T-cell (primary cell): ENCODE measurements around the gene OSBPL5. TPM values are rescaled to one million over a fixed set of nuclear protein-coding genes. Genes with fewer than 3 reads are reported as not detected.

Source experiments
- ATAC-seq, 4 experiments: fragments of 200-7000 bp in 3 of 4; fragments of 150-1000 bp in 1 of 4; cut with Tn5 transposase; replicated peaks in 1 of 4; 1 replicate in 3 of 4; 2 replicates in 1 of 4; pipeline ENCODE4 v1.10.0; 2021; ENCODE audit warnings: moderate library complexity in 3 of 4, mild to moderate bottlenecking in 2 of 4, moderate number of reproducible peaks in 1 of 4
- CTCF ChIA-PET, 2 donors: fragments of 300-600 bp; sonication (Branson Sonifier 250); formaldehyde crosslinking; loops; one replicate each; lab custom pipeline; 2022; ENCODE audit warnings: antibody characterized with exemption in 2 of 2; lab: Charles Lee
- POLR2A ChIA-PET, 2 donors: fragments of 300-600 bp; sonication (Branson Sonifier 250); formaldehyde crosslinking; loops; one replicate each; lab custom pipeline; 2022; ENCODE audit warnings: antibody characterized with exemption in 2 of 2; lab: Charles Lee
- DNase-seq, 35 experiments: peaks; one replicate each; pipeline versions ENCODE4 v3.0.0 to v3.0.0-alpha.2; 2013 to 2023
- H3K27ac ChIP-seq: one replicate; pipeline ENCODE4 v1.5.1; 2013; ENCODE audit warnings: low read length
- H3K27me3 ChIP-seq, 2 experiments: replicated peaks in 1 of 2; 1 replicate in 1 of 2; 2 replicates in 1 of 2; pipeline versions ENCODE4 v1.6.1 to v1.7.0; 2013; ENCODE audit warnings: low read length in 1 of 2, mixed read lengths in 1 of 2; ENCODE audit not compliant: control insufficient read depth in 2 of 2, insufficient read depth in 2 of 2; ENCODE audit errors: extremely low read depth in 1 of 2
- H3K36me3 ChIP-seq, 2 donors: 1 replicate in 1 of 2; 2 replicates in 1 of 2; pipeline versions ENCODE4 v1.6.1 to v1.7.0; 2013; ENCODE audit warnings: low read length in 1 of 2; ENCODE audit not compliant: control insufficient read depth in 2 of 2, insufficient read depth in 1 of 2; ENCODE audit errors: extremely low read depth in 1 of 2
- H3K4me1 ChIP-seq, 2 experiments: 1 replicate in 1 of 2; 2 replicates in 1 of 2; pipeline versions ENCODE4 v1.6.1 to v1.7.0; 2013; ENCODE audit warnings: low read length in 2 of 2, mixed read lengths in 1 of 2; ENCODE audit not compliant: insufficient read depth in 2 of 2, control insufficient read depth in 1 of 2; ENCODE audit errors: extremely low read depth in 1 of 2
- H3K4me3 ChIP-seq, 2 donors: 1 replicate in 1 of 2; 2 replicates in 1 of 2; pipeline versions ENCODE4 v1.5.1 to v1.7.0; 2013; ENCODE audit warnings: mild to moderate bottlenecking in 2 of 2, low read length in 1 of 2, moderate library complexity in 1 of 2; ENCODE audit not compliant: control insufficient read depth in 1 of 2; ENCODE audit errors: extremely low read depth in 1 of 2
- H3K9me3 ChIP-seq: 2 replicates; pipeline ENCODE4 v1.7.0; 2013
- H3K27ac Mint-ChIP-seq, 2 donors: one replicate each; pipeline ENCODE4 v1.8.0; 2020 to 2021; ENCODE audit warnings: mild to moderate bottlenecking in 2 of 2, mixed read lengths in 2 of 2
- H3K27me3 Mint-ChIP-seq, 2 donors: one replicate each; pipeline ENCODE4 v1.8.0; 2021 to 2022; ENCODE audit warnings: mixed read lengths in 2 of 2
- H3K36me3 Mint-ChIP-seq: one replicate; pipeline ENCODE4 v1.8.0; 2021; ENCODE audit warnings: mixed read lengths
- H3K4me1 Mint-ChIP-seq, 3 donors: one replicate each; pipeline ENCODE4 v1.8.0; 2020 to 2022; ENCODE audit warnings: mixed read lengths in 3 of 3, mild to moderate bottlenecking in 1 of 3
- H3K4me3 Mint-ChIP-seq, 3 donors: one replicate each; pipeline ENCODE4 v1.8.0; 2020 to 2022; ENCODE audit warnings: mild to moderate bottlenecking in 3 of 3, mixed read lengths in 3 of 3, moderate library complexity in 3 of 3
- H3K9me3 Mint-ChIP-seq, 3 donors: one replicate each; pipeline ENCODE4 v1.8.0; 2020 to 2022; ENCODE audit warnings: mixed read lengths in 3 of 3
- WGBS: methylation state at CpG from one replicate; pipeline ENCODE4 v1.1.5; 2013; ENCODE audit warnings: missing lambda C conversion rate; ENCODE audit not compliant: insufficient coverage; 5-methylcytosine and 5-hydroxymethylcytosine counted together
- total RNA-seq, 35 experiments: library from RNA in 6 of 35; stranded (reverse) in 6 of 35; fragments of 120-200 nt in 1 of 35; gene quantifications; one replicate each; pipeline versions ENCODE4 v1.2.1 to v1.2.4 and lab custom pipeline; 2013 to 2026

The OSBPL5 gene
- total RNA-seq, 5 donors from 2014 or later (not counting 1 experiment from before 2014, with no cell fraction given) = 11.2 to 41.5 (median 20.9) TPM

GRCh38 chr11:3128356-3129180, 36.5 kb downstream of the OSBPL5 start:
- no peaks in the 10 kb centered on the region for H3K4me1 Mint-ChIP-seq
- no peaks in the 10 kb centered on the region for H3K27me3 Mint-ChIP-seq
- H3K27me3 ChIP-seq = peaks cover 0 to under 1% of the 10 kb centered on the region in 2 experiments
- no peak overlapping the region for H3K27ac ChIP-seq
- no peaks in the 10 kb centered on the region for H3K9me3 Mint-ChIP-seq
- H3K4me3 Mint-ChIP-seq = no peak overlapping the region
- no peaks in the 10 kb centered on the region for H3K9me3 ChIP-seq
- H3K4me3 ChIP-seq = no peak overlapping the region
- 93% methylated on average over 13 of the region's 19 CpGs for WGBS
- CTCF ChIA-PET = no interaction called here
- peaks cover 0 to 17% of the 10 kb centered on the region in 2 experiments for H3K4me1 ChIP-seq
- POLR2A ChIA-PET = no interaction called here
- H3K36me3 ChIP-seq = peaks cover 0 to 7% of the 10 kb centered on the region in 2 donors
- H3K36me3 Mint-ChIP-seq = no peaks in the 10 kb centered on the region
- DNase-seq (no peak), ATAC-seq (no peak)
- no peak overlapping the region for H3K27ac Mint-ChIP-seq

DNA sequence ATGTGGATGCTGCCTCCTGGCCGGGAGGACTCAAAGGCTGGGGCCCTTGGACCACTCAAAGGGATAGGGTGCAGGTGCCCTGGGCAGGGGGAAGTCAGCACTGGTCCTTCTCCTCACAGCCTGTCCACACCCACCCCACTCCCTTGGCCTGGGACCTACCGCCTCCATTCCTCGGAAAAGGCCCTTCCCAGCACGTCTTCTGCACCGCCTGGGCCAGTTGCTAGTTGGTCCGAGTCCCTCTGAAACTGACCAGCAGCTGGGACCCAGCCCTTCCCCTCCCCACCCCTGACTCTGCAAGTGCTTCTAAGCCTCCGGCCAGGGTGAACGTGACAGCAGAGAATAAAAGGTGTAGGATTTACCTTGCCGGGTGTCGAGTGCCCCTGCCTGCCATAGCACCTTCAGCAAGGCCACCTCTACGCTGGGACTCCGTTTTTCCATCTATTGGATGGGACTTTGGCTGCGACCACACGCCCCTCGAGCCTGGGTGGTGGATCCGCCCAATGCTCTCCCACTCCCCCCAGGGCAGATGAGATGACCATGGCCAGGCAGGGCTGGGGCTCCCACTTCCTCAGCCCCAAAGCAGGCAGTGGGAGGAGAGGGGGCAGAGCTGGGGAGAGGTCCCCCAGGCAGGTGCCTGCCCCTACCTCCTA, 37.3 kb downstream of the OSBPL5 start:
- ChIA-PET POLR2A (no interaction called here), CTCF (no interaction called here)
- Mint-ChIP-seq H3K27ac (no peak overlapping the region), H3K27me3 (no peaks in the 10 kb centered on the region), H3K36me3 (no peaks in the 10 kb centered on the region), H3K4me1 (no peaks in the 10 kb centered on the region), H3K4me3 (no peak overlapping the region), H3K9me3 (no peaks in the 10 kb centered on the region)
- Histone ChIP-seq H3K27ac (no peak overlapping the region), H3K9me3 (no peaks in the 10 kb centered on the region), H3K4me3 (no peak overlapping the region), H3K4me1 (peaks cover 0 to 13% of the 10 kb centered on the region in 2 experiments), H3K36me3 (peaks cover 0 to 13% of the 10 kb centered on the region in 2 donors), H3K27me3 (peaks cover 0 to 4% of the 10 kb centered on the region in 2 experiments)
- DNase-seq (no peak), ATAC-seq (no peak)
- 81% methylated on average over 6 of the region's 16 CpGs for WGBS

DNA sequence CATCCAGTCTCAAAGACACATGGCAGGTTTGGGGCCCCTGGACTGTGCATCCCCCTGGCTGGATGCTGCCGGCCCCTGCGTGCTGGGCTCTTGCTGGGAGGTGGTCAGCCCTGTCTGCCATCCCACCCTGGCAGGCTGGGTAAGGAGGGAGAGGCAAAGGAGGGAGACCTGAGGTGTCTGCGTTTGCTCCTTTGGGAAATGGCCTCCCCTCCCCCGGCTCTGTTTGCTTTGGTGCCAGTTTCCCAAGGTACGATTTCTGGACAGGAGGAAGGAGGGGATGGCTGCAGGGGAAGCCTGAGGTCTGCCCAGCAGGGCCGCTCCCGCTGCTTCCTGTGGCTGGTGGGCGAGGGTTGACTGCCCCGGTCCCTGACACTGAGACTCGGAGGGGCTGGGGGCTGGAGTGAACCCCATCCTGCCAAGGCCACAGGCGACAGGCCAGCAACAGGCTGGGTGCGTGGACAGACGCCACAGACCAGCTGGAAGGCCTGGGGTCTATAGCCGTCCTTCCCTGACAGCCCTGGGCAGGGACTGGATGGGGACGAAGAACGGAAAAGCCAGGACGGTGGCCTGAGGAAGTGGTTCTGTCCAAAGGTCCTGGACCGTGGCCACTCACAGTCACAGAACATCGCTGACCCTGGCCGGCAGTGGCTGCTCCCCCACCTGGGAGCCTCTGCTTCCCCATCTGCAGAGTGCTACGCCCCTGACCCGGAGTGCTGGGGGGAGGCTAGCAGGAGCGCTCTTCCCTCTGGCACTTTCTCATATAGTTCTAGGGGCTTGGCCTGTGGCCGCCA, 38.0 kb downstream of the OSBPL5 start:
- Histone ChIP-seq H3K4me1 (peaks cover 0 to 13% of the 10 kb centered on the region in 2 experiments), H3K9me3 (no peaks in the 10 kb centered on the region), H3K4me3 (no peak overlapping the region), H3K36me3 (peaks cover under 1 to 14% of the 10 kb centered on the region in 2 donors), H3K27ac (no peak overlapping the region), H3K27me3 (peaks cover 0 to 4% of the 10 kb centered on the region in 2 experiments)
- Mint-ChIP-seq H3K27ac (no peak overlapping the region), H3K36me3 (no peaks in the 10 kb centered on the region), H3K27me3 (no peaks in the 10 kb centered on the region), H3K9me3 (no peaks in the 10 kb centered on the region), H3K4me3 (no peak overlapping the region), H3K4me1 (no peaks in the 10 kb centered on the region)
- POLR2A ChIA-PET = no interaction called here
- ATAC-seq (no peak), DNase-seq (no peak)
- CTCF ChIA-PET = no interaction called here
- 82% methylated on average over 21 of the region's 24 CpGs for WGBS

- H3K4me1 Mint-ChIP-seq = no peaks in the 10 kb centered on the region
- H3K9me3 Mint-ChIP-seq = no peaks in the 10 kb centered on the region
- Histone ChIP-seq H3K27ac (no peak overlapping the region), H3K4me1 (peaks cover 0 to 13% of the 10 kb centered on the region in 2 experiments), H3K4me3 (no peak overlapping the region), H3K36me3 (peaks cover 7 to 14% of the 10 kb centered on the region in 2 donors), H3K9me3 (no peaks in the 10 kb centered on the region), H3K27me3 (peaks cover 0 to 4% of the 10 kb centered on the region in 2 experiments)
- H3K27me3 Mint-ChIP-seq = no peaks in the 10 kb centered on the region
- POLR2A ChIA-PET = no interaction called here
- ATAC-seq (no peak), DNase-seq (peak in 1 of 35 experiments; percentile 5)
- 83% methylated on average over 18 of the region's 21 CpGs for WGBS
- CTCF ChIA-PET = no interaction called here
- no peaks in the 10 kb centered on the region for H3K36me3 Mint-ChIP-seq
- no peak overlapping the region for H3K27ac Mint-ChIP-seq
- no peak overlapping the region for H3K4me3 Mint-ChIP-seq
Observed at GRCh38 chr11:3126207-3126865, 38.8 kb downstream of the OSBPL5 start.

- no peak overlapping the region for H3K27ac ChIP-seq
- no peak for DNase-seq
- Mint-ChIP-seq H3K36me3 (no peaks in the 10 kb centered on the region), H3K27me3 (no peaks in the 10 kb centered on the region), H3K27ac (no peak overlapping the region), H3K9me3 (no peaks in the 10 kb centered on the region), H3K4me1 (no peaks in the 10 kb centered on the region), H3K4me3 (no peak overlapping the region)
- ChIA-PET POLR2A (no interaction called here), CTCF (no interaction called here)
- H3K36me3 ChIP-seq = peaks cover 7 to 14% of the 10 kb centered on the region in 2 donors
- H3K4me1 ChIP-seq = peaks cover 0 to 13% of the 10 kb centered on the region in 2 experiments
- H3K27me3 ChIP-seq = peaks cover 0 to 4% of the 10 kb centered on the region in 2 experiments
- no peak overlapping the region for H3K4me3 ChIP-seq
- no peak for ATAC-seq
- no peaks in the 10 kb centered on the region for H3K9me3 ChIP-seq
- 100% methylated on average over 1 of the region's 3 CpGs for WGBS
Observed at GRCh38 chr11:3124821-3125220, 40.3 kb downstream of the OSBPL5 start.
